ENCODE measurements around the gene ZNF722. TPM values are rescaled to one million over a fixed set of nuclear protein-coding genes. Genes with fewer than 3 reads are reported as not detected.

Gene ZNF722
- total and polyA plus RNA-seq, 2 experiments from 2014 or later = not detected

- TF ChIP-seq NANOG (IDR thresholded peaks at IDR 0.05; ENCODE audit: borderline replicate concordance) = no peak
- TF ChIP-seq CREB1 (CRISPR knock-in tag; IDR thresholded peaks at IDR 0.05; ENCODE audit: low read depth) = no peak
- no peak for TF ChIP-seq EZH2phosphoT487 (IDR thresholded peaks at IDR 0.05; ENCODE audit: unreplicated experiment)
- no peak for TF ChIP-seq STAT1 (IDR thresholded peaks at IDR 0.05; ENCODE audit: unreplicated experiment)
- no peak for TF ChIP-seq REST (IDR thresholded peaks at IDR 0.05; ENCODE audit: unreplicated experiment)
- Histone ChIP-seq H3K4me2 (no peak within 1 kb of the TSS), H3K27ac (ENCODE audit: low read depth) (no peak within 1 kb of the TSS), H4K20me1 (replicated peaks; ENCODE audit: insufficient read depth) (no peaks in the 10 kb centered on the region), H3F3A (replicated peaks; ENCODE audit: low read depth) (no peaks in the 10 kb centered on the region), H3K4me1 (ENCODE audit: insufficient read depth) (no peaks in the 10 kb centered on the region), H3K27me3 (ENCODE audit: insufficient read depth) (no peaks in the 10 kb centered on the region), H2AFZ (no peak within 1 kb of the TSS), H3K9me2 (ENCODE audit: insufficient read depth) (no peaks in the 10 kb centered on the region), H3K4me3 (no peak within 1 kb of the TSS), H3K36me3 (ENCODE audit: insufficient read depth) (peaks cover 6% of the 10 kb centered on the region; the same call in 1 of the 2 replicates), H3K79me2 (replicated peaks; ENCODE audit: insufficient read depth) (no peaks in the 10 kb centered on the region)
- no peak for ATAC-seq
- H3K9me3 Mint-ChIP-seq = peaks cover 90% of the 10 kb centered on the region
- H3K27ac Mint-ChIP-seq = no peak within 1 kb of the TSS
- peaks cover 42% of the 10 kb centered on the region for H3K36me3 Mint-ChIP-seq (ENCODE audit: low read depth)
- peaks cover 4% of the 10 kb centered on the region for H3K27me3 Mint-ChIP-seq (ENCODE audit: insufficient read depth, low read depth, poor library complexity)
- no peak within 1 kb of the TSS for H3K4me3 Mint-ChIP-seq
- no peaks in the 10 kb centered on the region for H3K4me1 Mint-ChIP-seq
- no peak for DNase-seq (ENCODE audit: low spot score)
Observed at GRCh38 chr7:64045301-64046040, 46.8 kb downstream of the ZNF722 start, which contains the start of gene ZNF727. TSS of gene ZNF727 (plus strand) at chr7:64045434. CDS start at chr7:64045622, 188 bp downstream.

- no peak overlapping the region for H3K4me3 Mint-ChIP-seq
- H3K4me2 ChIP-seq = no peak overlapping the region
- DNase-seq (ENCODE audit: low spot score) (no peak), ATAC-seq (no peak)
- H3K79me2 ChIP-seq (replicated peaks; ENCODE audit: insufficient read depth) = no peaks in the 10 kb centered on the region
- H3K27ac Mint-ChIP-seq = no peak overlapping the region
- peaks cover 6% of the 10 kb centered on the region; the same call in 1 of the 2 replicates for H3K36me3 ChIP-seq (ENCODE audit: insufficient read depth)
- peaks cover 4% of the 10 kb centered on the region for H3K27me3 Mint-ChIP-seq (ENCODE audit: insufficient read depth, low read depth, poor library complexity)
- peaks cover 42% of the 10 kb centered on the region for H3K36me3 Mint-ChIP-seq (ENCODE audit: low read depth)
- H4K20me1 ChIP-seq (replicated peaks; ENCODE audit: insufficient read depth) = no peaks in the 10 kb centered on the region
- no peak overlapping the region for H3K4me3 ChIP-seq
- H3K9me3 Mint-ChIP-seq = peaks cover 91% of the 10 kb centered on the region
- no peaks in the 10 kb centered on the region for H3K9me2 ChIP-seq (ENCODE audit: insufficient read depth)
- no peaks in the 10 kb centered on the region for H3K4me1 ChIP-seq (ENCODE audit: insufficient read depth)
- no peaks in the 10 kb centered on the region for H3K27me3 ChIP-seq (ENCODE audit: insufficient read depth)
- H2AFZ ChIP-seq = no peak overlapping the region
- H3F3A ChIP-seq (replicated peaks; ENCODE audit: low read depth) = no peaks in the 10 kb centered on the region
- no peak overlapping the region for H3K27ac ChIP-seq (ENCODE audit: low read depth)
- no peaks in the 10 kb centered on the region for H3K4me1 Mint-ChIP-seq
- TF ChIP-seq ZNF462 (CRISPR knock-in tag; IDR thresholded peaks at IDR 0.05) (no peak), EZH2phosphoT487 (IDR thresholded peaks at IDR 0.05; ENCODE audit: unreplicated experiment) (no peak), ETS1 (IDR thresholded peaks at IDR 0.05) (no peak), CTCF (conservative IDR thresholded peaks at IDR 0.05; ENCODE audit: low read depth in 2 of 2) (no peak), STAT1 (IDR thresholded peaks at IDR 0.05; ENCODE audit: unreplicated experiment) (no peak)
Observed at GRCh38 chr7:64046041-64046389, 47.4 kb downstream of the ZNF722 start.
